Ramos (cell line): ENCODE results near the gene ERCC3.

ENCODE experiments used
- in situ Hi-C: fragments of 300-500 bp; cut with MboI; formaldehyde crosslinking; loops from one replicate; pipeline ENCODE4 v1.14.3; 2022; ENCODE audit warnings: low sequenced_read_pairs; ENCODE audit not compliant: unreplicated experiment

The ERCC3 gene

DNA sequence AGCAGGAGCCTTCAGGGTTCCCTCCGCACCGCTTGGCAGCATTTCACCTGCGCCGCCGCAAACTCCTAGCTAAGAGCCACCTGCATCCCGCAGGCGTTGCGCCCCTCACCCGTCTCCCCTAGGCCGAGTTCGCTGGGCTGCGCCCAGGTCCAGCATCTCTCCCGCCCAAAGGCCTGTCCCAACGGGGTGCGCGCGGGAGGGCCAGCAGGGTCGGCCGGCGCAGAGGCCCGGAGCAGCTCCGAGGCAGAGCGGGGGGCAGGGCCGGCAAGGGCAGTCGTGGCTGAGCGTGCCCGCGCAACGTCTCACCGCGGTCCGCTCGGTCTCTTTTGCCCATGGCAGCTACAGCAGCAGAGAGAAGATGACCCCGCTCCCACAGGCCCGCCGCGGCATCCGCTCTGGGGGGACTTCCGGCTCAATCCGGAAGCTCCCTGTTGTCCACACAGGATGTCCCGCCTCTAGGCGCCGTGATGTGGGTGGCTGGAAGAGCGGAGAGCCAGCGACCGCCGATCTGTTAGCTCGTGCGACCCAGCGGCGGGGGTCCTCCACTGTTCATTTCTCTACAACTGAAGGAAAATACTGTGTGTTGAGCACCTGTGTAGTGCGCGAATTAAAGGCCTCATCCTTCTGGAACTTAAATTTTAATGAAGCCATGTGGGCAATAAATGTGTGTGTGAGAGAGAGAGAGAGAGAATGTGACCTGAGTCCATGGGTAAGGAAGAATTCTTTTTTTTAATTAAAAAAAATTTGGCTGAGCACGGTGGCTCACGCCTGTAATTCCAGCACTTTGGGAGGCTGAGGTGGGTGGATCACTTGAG is at the start of gene ERCC3:
TSS of gene ERCC3 (minus strand) at position 397 of the 815 bp plus-strand sequence. CDS start at position 334, 63 bp downstream.
- in situ Hi-C loops = no loop called here

DNA sequence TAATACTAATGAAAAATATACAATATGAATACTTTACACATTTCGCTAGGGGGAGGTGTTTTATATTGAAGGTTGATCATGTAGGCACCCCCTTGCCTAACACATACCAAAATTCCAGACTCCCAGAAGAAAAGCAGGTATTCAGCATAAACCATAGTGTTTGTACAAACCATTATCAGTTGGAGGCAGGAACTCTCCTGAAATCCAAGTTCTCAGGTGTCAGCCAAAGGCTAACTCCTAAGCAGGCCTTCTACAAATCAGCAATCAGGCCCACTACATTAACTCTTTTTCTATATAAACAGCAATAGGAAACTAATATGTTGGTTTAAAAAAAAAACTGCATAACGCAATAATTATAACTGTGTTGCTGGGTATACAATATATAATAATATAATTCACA is 49.3 kb upstream of the ERCC3 start:
- in situ Hi-C loops = loop anchor here (5.0 kb wide), 1 partner anchor 74 kb away; the partner anchor contains the start of gene PROC

- in situ Hi-C loops = loop anchor here (5.0 kb wide), 1 partner anchor 75 kb away; the partner anchor contains the start of gene PROC
Observed at GRCh38 chr2:127342101-127342500, 48.2 kb upstream of the ERCC3 start.

DNA sequence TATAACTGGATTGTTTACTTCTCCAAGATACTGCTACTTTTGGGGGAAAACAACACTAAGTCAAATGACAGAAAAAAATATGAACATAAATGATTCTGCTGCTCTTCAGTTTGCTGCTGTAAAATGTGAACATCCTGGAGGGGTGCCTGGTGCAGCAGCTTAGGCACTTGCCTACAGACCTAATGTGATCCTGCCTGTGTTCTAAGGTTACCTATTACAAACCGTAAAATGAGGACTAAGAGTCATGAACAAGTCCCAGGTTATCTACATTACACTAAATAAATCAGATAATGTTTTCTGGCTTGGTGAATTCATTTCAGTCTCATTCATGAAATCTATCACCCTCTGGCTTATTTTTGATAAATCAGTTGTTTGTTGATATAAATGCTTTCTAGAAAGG is 38.4 kb upstream of the ERCC3 start:
- in situ Hi-C loops = no loop called here

- in situ Hi-C loops = no loop called here
Observed at GRCh38 chr2:127330753-127331152, 36.8 kb upstream of the ERCC3 start.

DNA sequence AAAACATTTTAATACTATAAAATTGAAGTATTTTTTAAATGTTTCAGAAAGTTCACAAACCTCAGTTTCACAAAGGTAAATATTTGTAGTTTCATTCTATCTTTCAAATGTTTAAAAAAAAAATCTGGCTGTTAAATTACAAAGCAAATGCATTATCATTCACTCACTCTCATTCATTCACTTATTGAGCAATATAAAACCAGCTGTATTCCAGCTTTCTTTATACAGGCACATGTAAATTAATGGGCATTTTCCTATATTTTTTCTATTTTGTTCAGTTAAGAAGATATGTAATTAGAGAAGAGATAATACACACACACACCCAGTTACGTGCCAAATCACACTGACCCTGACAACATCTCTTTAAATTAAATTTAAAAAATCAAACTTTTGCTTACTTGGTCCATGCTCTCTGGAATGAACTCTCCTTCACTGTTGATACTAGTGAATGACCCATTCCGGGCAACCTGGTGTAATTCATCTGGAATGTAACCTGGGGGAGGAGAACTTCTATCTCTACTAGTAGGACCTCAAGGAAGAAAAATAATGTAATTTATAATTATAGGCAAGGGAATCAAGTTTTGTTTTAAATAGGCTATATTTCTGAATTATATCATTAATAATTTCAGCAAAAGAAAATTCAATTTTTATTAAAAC is 32.5 kb upstream of the ERCC3 start:
- in situ Hi-C loops = no loop called here

DNA sequence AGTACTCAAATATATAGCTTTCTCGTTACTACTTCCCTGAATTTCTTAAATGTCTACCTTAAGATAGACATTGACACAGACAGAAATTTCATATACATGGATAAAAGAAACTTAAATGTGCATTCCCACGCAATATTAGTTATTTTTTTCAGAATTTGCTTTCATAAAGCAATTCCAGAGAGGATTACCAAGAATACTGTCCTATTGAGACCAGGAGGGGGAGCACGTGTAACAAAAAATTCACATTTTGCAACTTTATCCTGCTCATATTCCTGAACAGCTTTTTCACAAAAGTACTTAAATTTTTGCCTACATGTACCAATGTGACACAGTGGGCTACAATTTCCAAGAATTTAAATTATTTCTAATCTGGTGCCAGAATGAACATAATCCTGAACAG is 30.7 kb upstream of the ERCC3 start:
- in situ Hi-C loops = no loop called here

GRCh38 chr2:127321303-127321702 is 27.4 kb upstream of the ERCC3 start:
- in situ Hi-C loops = no loop called here

DNA sequence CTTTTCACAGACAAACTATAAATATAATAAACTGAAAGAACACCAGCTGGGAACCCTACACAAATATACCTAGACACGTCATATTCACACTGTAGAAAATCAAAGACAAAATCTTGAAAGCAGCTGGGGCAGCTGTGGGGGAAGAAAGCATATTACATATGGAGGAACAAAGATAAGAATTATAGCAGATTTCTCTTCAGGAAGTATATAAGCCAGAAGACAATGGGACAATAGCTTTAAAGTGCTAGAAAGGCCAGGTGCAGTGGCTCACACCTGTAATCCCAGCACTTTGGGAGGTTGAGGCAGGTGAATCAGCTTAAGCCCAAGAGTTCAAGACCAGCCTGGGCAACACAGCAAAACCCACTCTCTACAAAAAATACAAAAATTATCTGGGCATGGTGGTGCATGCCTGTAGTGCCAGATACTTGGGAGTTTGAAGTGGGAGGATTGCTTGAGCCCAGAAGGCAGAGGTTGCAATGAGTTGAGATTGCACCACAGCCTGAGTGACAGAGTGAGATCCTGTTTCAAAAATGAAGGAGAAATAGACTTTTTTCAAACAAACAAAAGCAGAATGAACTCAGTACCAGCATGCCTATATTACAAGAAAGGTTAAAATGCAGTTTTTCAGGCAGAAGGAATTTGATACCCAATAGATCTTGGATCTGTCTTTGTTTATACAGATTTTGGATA is 26.8 kb upstream of the ERCC3 start:
- in situ Hi-C loops = no loop called here

GRCh38 chr2:127320067-127320466 is 26.1 kb upstream of the ERCC3 start:
- in situ Hi-C loops = no loop called here

DNA sequence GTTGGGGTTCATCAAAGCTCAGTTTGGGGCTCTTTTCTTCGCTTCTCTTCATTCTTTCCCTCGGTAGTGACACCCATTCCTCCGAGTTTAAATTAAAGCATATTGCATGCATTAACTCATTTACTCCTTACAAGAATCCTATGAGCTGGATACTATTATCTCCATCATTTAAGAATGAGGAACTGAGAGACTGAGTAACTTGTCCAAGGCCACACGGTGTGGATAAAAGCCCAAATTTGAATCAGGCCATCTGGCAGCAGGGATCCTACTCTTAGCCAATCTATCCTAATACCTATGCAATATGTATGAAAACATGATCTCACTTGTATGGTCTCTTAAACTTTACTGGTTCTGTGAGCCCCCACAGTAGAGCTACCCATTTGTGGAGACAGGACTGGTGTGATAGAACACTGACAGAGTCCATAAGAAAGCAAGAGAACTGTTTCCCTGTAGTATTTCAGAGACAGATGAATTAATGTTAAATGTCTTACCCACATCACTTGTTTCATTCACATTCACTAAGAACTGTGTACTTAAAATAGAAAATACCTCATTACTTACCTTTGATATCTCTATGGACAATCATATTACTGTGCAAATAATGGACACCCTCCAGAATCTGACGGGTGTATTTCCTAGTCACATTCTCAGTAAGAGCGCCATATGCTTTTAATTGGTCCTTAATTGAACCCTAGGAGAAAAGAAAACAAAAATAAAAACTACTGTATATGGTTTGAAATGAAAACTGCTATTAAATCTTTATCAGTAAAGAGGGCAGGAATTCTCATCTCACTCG is 20.4 kb upstream of the ERCC3 start:
- in situ Hi-C loops = no loop called here

- in situ Hi-C loops = no loop called here
Observed at GRCh38 chr2:127313406-127313805, 19.5 kb upstream of the ERCC3 start.

DNA sequence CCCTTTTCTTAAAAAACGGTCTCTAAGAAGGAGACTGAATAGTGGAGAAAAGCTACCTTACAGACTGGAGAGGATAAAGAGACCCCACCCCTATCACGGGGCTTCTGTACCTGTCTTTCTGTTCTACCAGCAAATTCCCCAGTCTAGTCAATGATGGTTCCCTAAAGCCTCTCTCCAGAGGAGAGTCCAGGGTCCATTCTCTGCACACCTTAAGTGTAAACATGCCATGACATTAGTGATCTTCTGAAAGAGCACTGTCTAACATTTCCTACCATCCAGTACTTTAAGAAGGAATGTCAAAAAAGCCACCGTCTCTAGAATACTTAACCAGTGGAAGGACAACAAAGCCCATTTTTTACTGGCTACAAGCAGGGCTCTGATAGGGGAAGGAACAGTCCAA is 17.0 kb upstream of the ERCC3 start:
- in situ Hi-C loops = no loop called here

GRCh38 chr2:127309468-127309867 is 15.5 kb upstream of the ERCC3 start:
- in situ Hi-C loops = no loop called here

DNA sequence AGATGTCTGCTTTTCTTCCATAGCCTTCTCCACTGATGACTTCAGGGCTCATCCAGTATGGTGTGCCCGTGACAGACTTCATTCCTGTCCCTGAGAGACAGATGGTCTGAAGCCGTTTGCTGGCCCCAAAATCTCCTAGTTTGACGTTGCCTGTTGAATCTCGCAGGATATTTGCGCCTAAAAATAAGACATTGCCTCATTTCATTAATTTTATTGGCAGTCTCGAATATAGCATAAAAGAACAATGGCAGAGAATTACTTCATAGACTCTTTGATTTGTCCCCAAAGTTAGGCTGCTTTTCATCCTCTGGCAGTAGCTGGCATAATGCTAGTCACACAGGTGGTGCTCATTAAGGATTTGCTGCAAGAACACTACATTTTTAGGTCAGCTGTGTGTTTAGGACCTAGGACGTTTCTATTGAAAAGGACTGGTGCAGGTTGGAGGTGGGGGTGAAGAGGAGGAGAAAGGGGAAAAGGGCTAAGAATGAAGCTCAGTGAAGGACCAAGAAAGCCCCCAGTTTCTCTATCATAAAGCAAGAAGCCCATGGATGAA is 14.7 kb upstream of the ERCC3 start:
- in situ Hi-C loops = no loop called here

DNA sequence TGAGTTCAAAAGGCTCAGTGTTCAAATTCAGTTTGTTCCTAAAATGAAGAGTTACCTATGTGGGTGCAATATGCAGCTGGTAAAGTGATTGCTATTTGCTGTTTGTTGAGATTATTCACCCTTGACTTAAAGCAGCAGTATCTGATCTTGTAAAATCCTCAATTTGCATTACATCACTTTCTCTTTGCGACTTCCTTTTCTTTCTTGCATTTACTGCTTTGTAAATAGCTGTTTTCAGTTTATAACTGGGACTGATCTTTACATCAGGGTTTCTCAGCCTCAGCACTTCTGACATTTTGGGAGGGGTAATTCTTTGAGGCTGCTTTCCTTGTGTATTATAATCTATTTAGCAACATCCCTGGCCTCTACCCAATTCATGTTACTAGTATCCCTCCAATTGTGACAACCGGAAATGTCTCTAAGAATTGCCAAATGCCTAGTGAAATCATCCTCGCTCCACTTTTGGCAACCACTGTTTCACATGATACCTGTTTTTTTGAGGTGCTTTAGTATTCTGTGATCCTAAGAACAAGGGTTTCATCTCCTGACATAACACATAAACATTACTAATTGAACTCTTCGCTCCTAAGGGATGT is 12.1 kb upstream of the ERCC3 start:
- in situ Hi-C loops = no loop called here

- in situ Hi-C loops = no loop called here
Observed at GRCh38 chr2:127302168-127302567, 8.2 kb upstream of the ERCC3 start.

DNA sequence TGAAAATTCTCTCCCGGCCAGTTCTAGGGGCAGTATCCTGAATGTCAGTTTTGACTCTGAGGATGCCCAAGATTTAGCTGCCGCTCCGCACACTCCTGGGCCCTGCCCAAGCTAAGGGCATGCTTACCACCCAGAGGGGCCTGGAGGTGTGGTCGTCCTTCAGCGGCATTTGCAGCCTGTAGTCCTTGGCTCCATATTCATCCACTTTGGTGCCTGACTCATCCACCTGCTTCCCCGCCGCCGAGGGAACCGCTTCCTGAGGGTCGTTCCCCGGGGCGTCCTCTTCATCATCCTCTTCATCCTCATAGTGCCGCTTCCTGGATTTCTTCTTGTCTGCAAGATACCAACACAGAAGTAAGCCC is 577 bp downstream of the ERCC3 start:
- in situ Hi-C loops = no loop called here

DNA sequence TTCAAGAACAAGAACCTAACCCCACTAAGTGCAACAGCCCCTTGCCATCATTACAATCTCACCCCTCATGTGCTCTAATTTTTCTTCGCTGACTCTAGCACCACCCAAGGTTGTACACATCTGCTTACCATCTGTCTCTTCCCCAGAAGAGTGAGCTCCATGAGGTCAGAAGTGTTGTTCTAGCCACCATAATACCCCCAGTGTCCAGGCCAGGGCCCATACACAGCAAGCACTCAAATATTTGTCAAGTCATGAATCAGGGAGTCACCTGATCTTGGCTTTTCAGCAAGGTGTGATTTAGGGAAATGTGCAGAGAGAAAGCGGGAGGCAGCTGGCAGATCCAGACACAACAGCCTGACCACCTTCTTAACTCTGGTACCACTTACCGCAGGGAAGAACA is 5.7 kb downstream of the ERCC3 start:
- in situ Hi-C loops = no loop called here

- in situ Hi-C loops = no loop called here
Observed at GRCh38 chr2:127283275-127283674, 10.7 kb downstream of the ERCC3 start.
